Measurements from ENCODE around the gene CDH15. TPM values are rescaled to one million over a fixed set of nuclear protein-coding genes. Genes with fewer than 3 reads are reported as not detected.

CDH15 gene
- total RNA-seq, 1 donor from 2014 or later, result not detected

DNA sequence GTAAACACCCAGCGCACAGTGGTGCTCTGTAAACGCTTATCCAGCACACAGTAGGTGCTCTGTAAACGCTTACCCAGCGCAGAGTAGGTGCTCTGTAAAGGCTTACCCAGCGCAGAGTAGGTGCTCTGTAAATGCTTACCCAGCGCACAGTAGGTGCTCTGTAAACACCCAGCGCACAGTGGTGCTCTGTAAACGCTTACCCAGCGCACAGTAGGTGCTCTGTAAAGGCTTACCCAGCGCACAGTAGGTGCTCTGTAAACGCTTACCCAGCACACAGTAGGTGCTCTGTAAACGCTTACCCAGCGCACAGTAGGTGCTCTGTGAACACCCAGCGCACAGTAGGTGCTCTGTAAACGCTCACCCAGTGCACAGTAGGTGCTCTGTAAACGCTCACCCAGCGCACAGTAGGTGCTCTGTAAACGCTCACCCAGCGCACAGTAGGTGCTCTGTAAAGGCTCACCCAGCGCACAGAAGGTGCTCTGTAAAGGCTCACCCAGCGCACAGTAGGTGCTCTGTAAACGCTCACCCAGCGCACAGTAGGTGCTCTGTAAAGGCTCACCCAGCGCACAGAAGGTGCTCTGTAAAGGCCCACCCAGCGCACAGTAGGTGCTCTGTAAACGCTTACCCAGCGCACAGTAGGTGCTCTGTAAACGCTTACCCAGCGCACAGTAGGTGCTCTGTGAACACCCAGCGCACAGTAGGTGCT lies 14.5 kb downstream of the CDH15 start:
- intact Hi-C loops (cut with micrococcal nuclease), result loop anchor here (10.0 kb wide), 1 partner anchor 161 kb away; no protein-coding TSS in a partner anchor

DNA sequence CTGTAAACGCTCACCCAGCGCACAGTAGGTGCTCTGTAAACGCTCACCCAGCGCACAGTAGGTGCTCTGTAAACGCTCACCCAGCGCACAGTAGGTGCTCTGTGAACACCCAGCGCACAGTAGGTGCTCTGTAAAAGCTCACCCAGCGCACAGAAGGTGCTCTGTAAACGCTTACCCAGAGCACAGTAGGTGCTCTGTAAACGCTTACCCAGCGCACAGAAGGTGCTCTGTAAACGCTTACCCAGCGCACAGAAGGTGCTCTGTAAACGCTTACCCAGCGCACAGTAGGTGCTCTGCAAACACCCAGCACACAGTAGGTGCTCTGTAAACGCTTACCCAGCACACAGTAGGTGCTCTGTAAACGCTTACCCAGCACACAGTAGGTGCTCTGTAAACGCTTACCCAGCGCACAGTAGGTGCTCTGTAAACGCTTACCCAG lies 15.1 kb downstream of the CDH15 start:
- intact Hi-C loops (cut with micrococcal nuclease), result loop anchor here (1.0 to 10.0 kb wide), 2 partner anchors 15 to 162 kb away; partner anchors contain the start of gene CDH15

DNA sequence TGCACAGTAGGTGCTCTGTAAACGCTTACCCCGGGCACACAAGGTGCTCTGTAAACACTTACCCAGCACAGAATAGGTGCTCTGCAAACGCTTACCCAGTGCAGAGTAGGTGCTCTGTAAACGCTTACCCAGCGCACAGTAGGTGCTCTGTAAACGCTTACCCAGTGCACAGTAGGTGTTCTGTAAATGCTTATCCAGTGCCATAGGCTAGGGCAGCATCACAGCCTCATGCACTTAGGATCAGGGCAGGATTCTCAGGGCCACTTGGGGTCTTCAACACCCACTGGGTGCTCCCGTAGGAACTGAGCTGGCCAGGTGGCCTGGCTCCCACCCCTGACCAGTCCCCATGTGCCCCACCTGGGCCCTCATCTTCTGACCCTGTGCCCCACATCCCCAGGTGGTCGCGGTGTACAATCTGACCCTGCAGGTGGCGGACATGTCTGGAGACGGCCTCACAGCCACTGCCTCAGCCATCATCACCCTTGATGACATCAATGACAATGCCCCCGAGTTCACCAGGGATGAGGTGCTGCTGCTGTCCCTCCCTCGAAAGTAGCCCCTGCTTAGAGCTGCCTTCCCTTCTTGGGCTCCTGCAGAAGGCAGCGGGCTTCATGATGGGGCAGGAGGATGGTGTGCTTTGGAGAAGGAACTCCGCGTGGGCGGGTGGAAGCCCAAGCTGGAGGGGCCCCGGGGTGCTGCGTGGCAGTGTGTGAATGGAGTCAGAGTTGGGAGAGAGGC lies 15.7 kb downstream of the CDH15 start:
- intact Hi-C loops (cut with micrococcal nuclease), result loop anchor here (1.0 to 10.0 kb wide), 2 partner anchors 16 to 162 kb away; partner anchors contain the start of gene CDH15

DNA sequence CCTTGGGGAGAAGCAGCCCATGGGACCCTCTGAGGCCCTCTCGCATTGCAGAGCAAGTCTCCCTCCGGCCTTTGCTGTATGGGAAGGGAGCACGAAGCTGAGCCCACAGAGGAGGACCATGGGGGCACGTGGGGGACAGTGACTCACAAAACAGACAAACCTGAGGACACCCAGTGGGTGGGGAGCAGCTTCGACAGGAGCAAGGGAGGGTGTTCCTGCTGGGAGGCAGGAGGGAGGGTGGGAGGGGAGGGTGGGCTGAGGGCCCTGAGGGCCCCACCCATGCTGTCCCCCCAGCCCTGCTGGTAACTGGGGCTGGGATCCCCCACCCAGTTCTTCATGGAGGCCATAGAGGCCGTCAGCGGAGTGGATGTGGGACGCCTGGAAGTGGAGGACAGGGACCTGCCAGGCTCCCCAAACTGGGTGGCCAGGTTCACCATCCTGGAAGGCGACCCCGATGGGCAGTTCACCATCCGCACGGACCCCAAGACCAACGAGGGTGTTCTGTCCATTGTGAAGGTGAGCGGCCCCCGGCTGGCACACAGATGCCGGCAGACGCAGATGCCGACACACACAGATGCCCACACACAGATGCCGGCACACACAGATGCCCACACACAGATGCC lies 16.3 kb downstream of the CDH15 start:
- intact Hi-C loops (cut with micrococcal nuclease), result loop anchor here (1.0 to 10.0 kb wide), 2 partner anchors 17 to 163 kb away; partner anchors contain the start of gene CDH15

DNA sequence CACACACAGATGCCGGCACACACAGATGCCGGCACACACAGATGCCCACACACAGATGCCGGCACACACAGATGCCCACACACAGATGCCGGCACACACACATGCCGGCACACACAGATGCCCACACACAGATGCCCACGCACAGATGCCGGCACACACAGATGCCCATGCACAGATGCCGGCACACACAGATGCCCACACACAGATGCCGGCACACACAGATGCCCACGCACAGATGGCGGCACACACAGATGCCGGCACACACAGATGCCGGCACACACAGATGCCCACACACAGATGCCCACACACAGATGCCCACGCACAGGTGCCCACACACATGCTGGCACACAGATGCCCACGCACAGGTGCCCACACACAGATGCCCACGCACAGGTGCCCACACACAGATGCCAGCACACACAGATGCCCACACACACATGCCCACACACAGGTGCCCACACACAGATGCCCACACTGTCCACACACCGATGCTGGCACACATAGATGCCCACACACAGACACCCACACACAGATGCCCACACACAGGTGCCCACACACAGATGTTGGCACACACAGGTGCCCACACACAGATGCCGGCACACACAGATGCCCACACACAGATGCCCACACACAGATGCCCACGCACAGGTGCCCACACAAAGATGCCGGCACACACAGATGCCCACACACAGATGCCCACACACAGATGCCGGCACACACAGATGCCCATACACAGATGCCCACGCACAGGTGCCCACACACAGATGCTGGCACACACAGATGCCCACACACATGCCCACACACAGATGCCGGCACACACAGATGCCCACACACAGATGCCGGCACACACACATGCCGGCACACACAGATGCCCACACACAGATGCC lies 17.2 kb downstream of the CDH15 start:
- intact Hi-C loops (cut with micrococcal nuclease), result loop anchor here (10.0 kb wide), 1 partner anchor 164 kb away; no protein-coding TSS in a partner anchor

DNA sequence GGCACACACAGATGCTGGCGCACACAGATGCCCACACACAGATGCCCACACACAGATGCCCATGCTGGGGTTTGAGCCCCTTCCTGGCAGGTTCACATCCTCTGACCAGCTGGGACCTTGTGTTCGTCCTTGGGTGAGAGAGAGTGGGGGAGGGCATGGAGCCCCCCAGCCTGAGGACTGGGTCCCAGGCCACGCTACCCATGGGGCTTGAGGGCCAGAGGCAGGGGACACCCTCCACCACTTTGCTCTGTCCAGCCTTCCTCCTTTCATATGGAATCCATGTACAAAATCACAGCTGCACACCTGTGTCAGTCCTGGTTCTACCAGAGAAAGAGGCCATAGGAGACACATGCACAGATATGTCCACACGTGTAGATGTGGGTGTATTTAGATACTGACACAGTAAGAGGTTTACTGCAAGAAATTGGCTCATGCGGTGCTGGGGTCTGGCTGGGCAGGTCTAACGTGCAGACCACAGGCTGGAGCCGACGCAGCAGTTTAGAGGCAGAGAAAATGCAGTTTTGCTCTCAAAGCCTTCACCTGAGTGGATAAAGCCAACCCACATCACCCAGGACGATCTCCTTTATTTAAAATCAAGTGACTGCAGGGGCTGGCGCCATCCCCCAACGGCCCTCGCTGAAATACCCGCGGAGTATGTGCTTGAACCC lies 17.9 kb downstream of the CDH15 start:
- intact Hi-C loops (cut with micrococcal nuclease), result loop anchor here (10.0 kb wide), 1 partner anchor 165 kb away; no protein-coding TSS in a partner anchor

DNA sequence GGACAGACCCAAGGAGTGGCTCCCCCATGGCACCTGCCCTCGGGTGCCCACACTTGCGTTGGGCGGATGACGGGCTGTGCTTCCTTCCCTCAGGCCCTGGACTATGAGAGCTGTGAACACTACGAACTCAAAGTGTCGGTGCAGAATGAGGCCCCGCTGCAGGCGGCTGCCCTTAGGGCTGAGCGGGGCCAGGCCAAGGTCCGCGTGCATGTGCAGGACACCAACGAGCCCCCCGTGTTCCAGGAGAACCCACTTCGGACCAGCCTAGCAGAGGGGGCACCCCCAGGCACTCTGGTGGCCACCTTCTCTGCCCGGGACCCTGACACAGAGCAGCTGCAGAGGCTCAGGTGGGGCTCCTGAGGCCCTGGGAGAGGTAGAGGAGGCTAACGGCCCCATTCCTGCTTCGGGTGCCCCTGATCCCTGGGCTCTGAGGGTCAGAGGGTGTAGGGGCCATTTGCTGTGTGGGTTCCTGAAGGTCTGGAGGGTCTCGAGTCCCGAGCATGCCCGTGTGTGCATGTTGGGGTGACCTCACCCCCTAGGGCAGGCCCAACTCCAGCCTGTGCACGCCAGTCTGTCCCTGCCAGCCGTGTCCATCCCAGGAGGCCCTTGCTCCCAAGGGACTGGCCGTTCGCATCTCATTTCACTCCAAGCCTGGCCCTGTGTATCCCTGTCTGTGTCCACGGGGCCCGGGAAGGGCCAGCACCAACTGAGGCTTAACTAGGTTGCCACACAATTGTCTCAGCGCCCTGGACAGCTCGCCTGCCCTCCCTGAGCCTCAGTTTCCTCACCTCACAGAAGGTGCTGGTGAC lies 18.8 kb downstream of the CDH15 start:
- intact Hi-C loops (cut with micrococcal nuclease), result no loop called here

DNA sequence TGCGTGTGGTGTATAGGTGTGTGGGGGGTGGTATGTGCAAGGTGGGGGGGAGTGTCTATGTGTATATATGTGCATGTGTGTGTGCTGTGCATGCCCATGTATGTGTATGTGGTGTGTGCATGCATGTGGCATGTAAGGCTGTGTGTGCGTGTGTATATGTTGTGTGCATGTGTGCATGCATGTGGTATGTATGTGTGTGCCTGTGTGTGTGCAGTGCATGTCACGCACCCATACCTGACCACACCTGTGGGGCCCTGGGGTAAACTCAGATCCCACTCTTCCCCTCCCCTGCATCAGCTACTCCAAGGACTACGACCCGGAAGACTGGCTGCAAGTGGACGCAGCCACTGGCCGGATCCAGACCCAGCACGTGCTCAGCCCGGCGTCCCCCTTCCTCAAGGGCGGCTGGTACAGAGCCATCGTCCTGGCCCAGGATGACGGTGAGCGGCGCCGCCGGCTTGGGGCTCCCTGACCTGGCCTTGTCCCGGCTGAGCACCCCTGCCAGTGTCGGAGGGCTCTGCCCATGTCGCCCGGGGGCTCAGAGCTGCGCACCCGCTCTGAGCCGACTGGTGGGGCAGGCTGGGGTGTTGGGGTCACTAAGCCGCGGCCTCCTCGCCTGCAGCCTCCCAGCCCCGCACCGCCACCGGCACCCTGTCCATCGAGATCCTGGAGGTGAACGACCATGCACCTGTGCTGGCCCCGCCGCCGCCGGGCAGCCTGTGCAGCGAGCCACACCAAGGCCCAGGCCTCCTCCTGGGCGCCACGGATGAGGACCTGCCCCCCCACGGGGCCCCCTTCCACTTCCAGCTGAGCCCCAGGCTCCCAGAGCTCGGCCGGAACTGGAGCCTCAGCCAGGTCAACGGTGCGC lies 19.7 kb downstream of the CDH15 start:
- intact Hi-C loops (cut with micrococcal nuclease), result no loop called here

DNA sequence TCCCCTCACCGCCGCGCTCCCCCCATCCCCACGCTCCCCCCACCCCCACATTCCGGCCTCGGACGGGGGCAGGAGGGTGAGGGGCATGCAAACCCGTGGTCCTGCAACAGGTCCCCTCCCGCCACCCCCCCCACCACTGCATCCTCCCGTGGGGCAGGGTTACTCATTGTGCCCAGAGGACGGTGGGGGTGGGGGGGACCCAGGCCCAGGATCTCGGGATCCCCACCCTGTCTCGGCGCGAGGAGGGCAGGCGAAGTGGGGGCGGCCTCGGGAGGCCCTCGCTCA lies 20.3 kb downstream of the CDH15 start:
- intact Hi-C loops (cut with micrococcal nuclease), result loop anchor here (1.0 to 2.0 kb wide), 4 partner anchors 25 to 380 kb away; partner anchors contain the start of genes GALNS, TRAPPC2L and ZNF778

DNA sequence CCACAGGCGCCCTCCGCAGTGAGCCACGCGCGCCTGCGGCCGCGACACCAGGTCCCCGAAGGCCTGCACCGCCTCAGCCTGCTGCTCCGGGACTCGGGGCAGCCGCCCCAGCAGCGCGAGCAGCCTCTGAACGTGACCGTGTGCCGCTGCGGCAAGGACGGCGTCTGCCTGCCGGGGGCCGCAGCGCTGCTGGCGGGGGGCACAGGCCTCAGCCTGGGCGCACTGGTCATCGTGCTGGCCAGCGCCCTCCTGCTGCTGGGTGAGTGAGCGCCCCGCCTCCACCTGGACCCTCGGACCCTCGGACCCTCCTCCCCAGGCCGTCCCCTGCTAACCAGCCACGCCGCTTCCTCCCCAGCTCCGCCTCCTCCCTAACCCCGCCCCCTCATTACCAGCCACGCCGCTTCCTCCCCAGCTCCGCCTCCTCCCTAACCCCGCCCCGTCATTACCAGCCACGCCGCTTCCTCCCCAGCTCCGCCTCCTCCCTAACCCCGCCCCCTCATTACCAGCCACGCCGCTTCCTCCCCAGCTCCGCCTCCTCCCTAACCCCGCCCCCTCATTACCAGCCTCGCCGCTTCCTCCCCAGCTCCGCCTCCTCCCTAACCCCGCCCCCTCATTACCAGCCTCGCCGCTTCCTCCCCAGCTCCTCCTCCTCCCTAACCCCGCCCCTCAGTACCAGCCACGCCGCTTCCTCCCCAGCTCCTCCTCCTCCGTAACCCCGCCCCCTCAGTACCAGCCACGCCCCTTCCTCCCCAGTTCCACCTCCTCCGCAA lies 20.8 kb downstream of the CDH15 start:
- intact Hi-C loops (cut with micrococcal nuclease), result loop anchor here (1.0 to 2.0 kb wide), 4 partner anchors 24 to 380 kb away; partner anchors contain the start of genes GALNS, TRAPPC2L and ZNF778

DNA sequence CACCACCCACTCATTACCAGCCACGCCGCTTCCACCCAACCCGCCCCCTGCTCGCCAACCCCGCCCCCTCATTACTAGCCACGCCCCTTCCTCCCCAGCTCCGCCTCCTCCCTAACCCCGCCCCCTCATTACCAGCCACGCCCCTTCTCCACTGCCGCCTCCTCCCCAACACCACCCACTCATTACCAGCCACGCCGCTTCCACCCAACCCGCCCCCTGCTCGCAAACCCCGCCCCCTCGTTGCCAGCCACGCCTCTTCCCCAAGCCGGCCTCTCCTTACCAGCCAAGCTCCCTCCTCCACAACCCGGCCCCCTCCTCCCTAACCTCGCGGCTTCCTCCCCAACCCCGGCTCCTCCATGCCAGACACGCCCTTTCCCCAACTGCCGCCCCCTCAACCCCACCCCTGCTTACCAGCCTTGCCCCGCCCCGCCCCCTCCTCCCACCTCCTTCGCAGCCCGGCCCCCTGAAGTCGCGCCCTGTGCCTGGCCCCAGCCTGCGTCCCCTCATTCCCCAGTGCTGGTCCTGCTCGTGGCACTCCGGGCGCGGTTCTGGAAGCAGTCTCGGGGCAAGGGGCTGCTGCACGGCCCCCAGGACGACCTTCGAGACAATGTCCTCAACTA lies 21.5 kb downstream of the CDH15 start:
- intact Hi-C loops (cut with micrococcal nuclease), result loop anchor here (1.0 to 2.0 kb wide), 7 partner anchors 8 to 741 kb away; partner anchors contain the start of genes CDH15, GALNS, TRAPPC2L and ZNF778

DNA sequence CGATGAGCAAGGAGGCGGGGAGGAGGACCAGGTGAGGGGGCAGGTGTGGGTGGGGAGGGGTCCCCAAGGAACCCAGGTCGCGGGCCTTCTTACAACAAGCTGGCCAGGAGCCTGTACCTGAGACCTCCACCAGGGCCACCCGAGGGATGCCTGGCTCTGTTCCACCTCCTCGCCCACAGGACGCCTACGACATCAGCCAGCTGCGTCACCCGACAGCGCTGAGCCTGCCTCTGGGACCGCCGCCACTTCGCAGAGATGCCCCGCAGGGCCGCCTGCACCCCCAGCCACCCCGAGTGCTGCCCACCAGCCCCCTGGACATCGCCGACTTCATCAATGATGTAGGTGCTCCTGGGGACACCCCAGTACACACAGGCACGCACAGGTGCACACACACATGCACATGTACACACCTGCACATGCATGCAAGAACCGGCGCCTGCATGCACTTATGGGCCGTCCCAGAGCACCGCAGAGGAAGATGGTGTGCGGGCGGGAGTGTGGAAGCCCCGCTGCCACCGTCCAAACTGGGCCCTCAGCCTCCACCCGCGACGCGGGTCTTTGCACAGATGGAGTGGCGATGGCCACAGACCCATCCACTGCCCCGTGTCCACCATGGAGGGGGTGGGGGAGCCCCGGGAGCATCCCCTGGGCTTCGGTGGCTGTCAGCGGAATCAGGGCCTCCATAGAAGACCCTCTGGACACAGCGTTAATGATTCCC lies 22.2 kb downstream of the CDH15 start:
- intact Hi-C loops (cut with micrococcal nuclease), result loop anchor here (1.0 to 2.0 kb wide), 6 partner anchors 8 to 741 kb away; partner anchors contain the start of genes CDH15, GALNS, TRAPPC2L and ZNF778

DNA sequence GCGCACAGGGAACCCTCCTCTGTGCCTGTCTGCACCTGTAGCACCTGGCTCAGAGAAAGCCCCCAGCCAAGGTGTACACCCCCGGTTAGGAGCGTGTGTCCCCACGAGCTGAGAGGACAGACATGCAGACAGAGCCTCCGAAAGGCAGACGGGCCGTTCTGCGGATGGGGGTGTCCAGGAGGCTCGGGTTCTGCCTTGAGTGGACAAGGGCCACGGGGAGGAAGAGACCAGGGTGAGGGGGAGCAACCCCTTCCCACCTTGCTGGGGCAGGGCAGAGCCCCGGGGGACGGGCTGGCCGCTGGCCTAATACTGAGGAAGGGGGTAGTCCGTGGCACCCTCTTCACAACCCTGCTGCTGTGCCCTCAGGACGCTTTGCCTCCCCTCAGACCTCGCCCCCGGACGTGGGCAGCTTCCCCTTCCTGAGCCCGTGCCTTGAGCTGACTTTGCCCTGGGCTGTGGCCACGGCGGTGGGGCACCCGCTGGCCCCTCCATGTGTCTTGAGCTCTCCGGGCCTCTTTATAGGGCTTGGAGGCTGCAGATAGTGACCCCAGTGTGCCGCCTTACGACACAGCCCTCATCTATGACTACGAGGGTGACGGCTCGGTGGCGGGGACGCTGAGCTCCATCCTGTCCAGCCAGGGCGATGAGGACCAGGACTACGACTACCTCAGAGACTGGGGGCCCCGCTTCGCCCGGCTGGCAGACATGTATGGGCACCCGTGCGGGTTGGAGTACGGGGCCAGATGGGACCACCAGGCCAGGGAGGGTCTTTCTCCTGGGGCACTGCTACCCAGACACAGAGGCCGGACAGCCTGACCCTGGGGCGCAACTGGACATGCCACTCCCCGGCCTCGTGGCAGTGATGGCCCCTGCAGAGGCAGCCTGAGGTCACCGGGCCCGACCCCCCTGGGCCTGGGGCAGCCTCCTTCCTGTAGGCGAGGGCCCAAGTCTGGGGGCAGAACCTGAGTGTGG lies 23.1 kb downstream of the CDH15 start:
- intact Hi-C loops (cut with micrococcal nuclease), result no loop called here

DNA sequence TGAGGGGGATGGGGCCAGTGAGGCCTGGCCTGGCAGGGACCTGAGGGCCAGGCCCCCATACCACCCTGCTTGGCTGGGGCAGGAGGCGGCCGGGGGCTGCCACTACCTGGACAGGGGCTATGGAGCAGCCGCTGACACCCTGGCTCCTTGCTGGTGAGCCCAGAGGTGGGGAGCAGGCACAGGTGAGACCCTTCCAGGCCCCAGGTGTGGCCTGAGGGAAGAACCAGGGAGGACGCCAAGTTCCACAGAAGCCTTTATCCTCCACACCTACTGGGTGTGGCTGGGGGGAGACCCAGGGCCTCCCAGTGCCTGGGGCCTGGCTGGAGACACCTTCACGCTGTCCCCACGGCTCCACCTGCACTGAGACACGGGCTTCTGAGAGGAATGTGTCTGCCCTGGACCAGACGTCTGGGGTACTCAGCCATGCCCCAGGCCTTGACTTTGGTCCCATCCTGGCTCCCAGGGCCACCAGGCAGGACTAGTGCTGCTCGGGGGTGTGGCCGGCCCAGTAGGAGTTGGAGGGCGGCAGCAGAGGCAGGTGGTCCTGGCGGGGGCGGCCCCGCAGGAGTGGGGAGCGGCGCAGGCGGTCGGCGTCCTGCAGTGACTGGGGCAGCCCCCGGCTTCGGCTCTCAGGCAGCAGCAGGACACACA lies 24.1 kb downstream of the CDH15 start:
- intact Hi-C loops (cut with micrococcal nuclease), result no loop called here
